Ovary (tissue), 9 donors: Measurements from ENCODE around the gene TMEM115. TPM values are rescaled to one million over a fixed set of nuclear protein-coding genes. Genes with fewer than 3 reads are reported as not detected.

Source experiments
- DNase-seq, 5 donors: peaks; one replicate each; pipeline ENCODE4 v3.0.0-alpha.2; 2019 to 2020
- H3K27ac ChIP-seq, 2 donors: fragments of 200-600 bp; one replicate each; pipeline versions ENCODE4 v1.5.1 to v1.8.0; 2019 to 2022
- H3K27me3 ChIP-seq: fragments of 200-600 bp; one replicate; pipeline ENCODE4 v1.8.0; 2022
- H3K36me3 ChIP-seq: fragments of 200-600 bp; sonication (generic); one replicate; pipeline ENCODE4 v1.5.1; 2019
- H3K4me1 ChIP-seq: one replicate; pipeline ENCODE4 v1.8.1; 2013; ENCODE audit warnings: mild to moderate bottlenecking, moderate library complexity; ENCODE audit not compliant: insufficient read depth
- H3K4me3 ChIP-seq: fragments of 200-600 bp; sonication (generic); one replicate; pipeline ENCODE4 v1.5.1; 2017
- H3K9me3 ChIP-seq, 2 donors: fragments of 200-600 bp in 1 of 2; sonication (generic) in 1 of 2; one replicate each; pipeline versions ENCODE4 v1.5.1 to v1.8.1; 2013 to 2019; ENCODE audit warnings: mild to moderate bottlenecking in 1 of 2, moderate library complexity in 1 of 2
- EP300 ChIP-seq: sonication (generic); formaldehyde crosslinking; IDR thresholded peaks from one replicate; pipeline ENCODE4 v1.6.1; 2017; ENCODE audit warnings: antibody characterized with exemption
- POLR2A ChIP-seq: fragments of 450-650 bp; IDR thresholded peaks from one replicate; pipeline ENCODE4 v1.6.1; 2017; ENCODE audit warnings: antibody characterized with exemption, mild to moderate bottlenecking, moderate library complexity
- WGBS, 3 donors: extraction: QIAGEN DNeasy Blood & Tissue Kit in 1 of 3; methylation state at CpG; one replicate each; pipeline versions ENCODE4 v1.1.5 to v1.1.7; 2013 to 2017; 5-methylcytosine and 5-hydroxymethylcytosine counted together
- intact Hi-C, 4 donors: fragments of 100-400 bp; cut with DNase I; formaldehyde crosslinking; loops; one replicate each; pipeline versions ENCODE4 v1.11.0 to v1.15.1; 2022 to 2023
- polyA plus RNA-seq, 2 donors: library from polyadenylated mRNA; stranded (reverse); fragments of 200-250 nt in 1 of 2; fragments of 350-450 nt in 1 of 2; fragmentation: Illumina TruSeq in 1 of 2; extraction: RNeasy Lipid Tissue Mini Kit (QIAGEN cat#74804) in 1 of 2; gene quantifications; one replicate each; pipeline ENCODE4 v1.2.3, GENCODE V29; 2013 to 2014
- total RNA-seq, 7 donors: library from RNA; depleted of rRNA in 2 of 7; stranded (reverse); fragments of >200 nt in 2 of 7; fragmentation: NEBNext Ultra II Directional in 3 of 7; extraction: Animal tissue kit (Norgen Biotek cat#: 25700) in 3 of 7; gene quantifications; one replicate each; pipeline versions ENCODE4 v1.1.0 to v1.2.4, GENCODE V29; 2016 to 2023
- TF ChIP-seq, protein P1 (sequence below), 3 donors: fragments of 450-650 bp in 2 of 3; fragments of 200-600 bp in 1 of 3; IDR thresholded peaks; one replicate each; pipeline versions ENCODE4 v1.5.1 to v1.8.0; 2016 to 2022; ENCODE audit warnings: antibody characterized with exemption in 3 of 3, mild to moderate bottlenecking in 1 of 3
- donor health status: DM: no; HTN: no; CAD: no; lungs with moderate emphysema.
- donor health status: DM: no; HTN: no; CAD: no.
- donor health status: Bipolar disorder and iron deficiency.
- donor health status: DM: yes; HTN: yes; CAD: no.
- donor health status: DM: no; HTN: no; CAD: no.
- donor health status: DM: yes; HTN: yes; CAD: no.

TMEM115 gene
- total and polyA plus RNA-seq, 9 donors = 8.5 to 58.4 (median 36.9) TPM

DNA sequence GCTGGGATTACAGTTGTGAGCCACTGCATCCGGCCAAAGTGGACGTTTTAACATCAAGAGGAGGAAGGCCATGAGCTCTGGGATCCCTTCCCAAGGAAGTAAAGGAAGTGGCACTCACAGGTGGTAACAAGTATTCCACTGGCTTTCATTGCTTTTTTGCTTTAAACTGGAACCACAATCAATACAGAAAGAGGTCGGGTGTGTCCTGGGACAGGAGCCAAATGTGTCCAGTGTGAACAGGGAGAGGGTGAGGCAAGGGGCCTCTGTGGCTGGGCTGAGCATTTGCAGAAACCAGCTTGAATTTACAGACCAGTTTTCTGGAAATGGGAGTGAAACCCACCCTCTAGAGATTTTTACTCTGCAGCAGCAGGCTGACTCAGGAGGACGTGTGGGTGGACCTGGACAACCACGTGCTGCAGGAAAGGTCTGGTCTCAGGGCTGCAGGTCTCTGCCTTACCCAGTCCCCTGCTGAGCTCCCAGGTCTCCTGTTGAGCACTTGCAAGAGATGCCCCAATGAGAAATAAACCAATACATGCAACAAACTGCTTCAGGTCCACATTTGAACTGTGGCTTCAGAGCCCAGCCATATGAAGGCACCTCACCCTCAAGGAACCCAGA lies 42.8 kb upstream of the TMEM115 start:
- intact Hi-C loops = no loop called here
- no peaks in the 10 kb centered on the region for H3K36me3 ChIP-seq
- TF ChIP-seq, protein P1, sequence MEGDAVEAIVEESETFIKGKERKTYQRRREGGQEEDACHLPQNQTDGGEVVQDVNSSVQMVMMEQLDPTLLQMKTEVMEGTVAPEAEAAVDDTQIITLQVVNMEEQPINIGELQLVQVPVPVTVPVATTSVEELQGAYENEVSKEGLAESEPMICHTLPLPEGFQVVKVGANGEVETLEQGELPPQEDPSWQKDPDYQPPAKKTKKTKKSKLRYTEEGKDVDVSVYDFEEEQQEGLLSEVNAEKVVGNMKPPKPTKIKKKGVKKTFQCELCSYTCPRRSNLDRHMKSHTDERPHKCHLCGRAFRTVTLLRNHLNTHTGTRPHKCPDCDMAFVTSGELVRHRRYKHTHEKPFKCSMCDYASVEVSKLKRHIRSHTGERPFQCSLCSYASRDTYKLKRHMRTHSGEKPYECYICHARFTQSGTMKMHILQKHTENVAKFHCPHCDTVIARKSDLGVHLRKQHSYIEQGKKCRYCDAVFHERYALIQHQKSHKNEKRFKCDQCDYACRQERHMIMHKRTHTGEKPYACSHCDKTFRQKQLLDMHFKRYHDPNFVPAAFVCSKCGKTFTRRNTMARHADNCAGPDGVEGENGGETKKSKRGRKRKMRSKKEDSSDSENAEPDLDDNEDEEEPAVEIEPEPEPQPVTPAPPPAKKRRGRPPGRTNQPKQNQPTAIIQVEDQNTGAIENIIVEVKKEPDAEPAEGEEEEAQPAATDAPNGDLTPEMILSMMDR (IDR thresholded peaks at IDR 0.05) = no peak
- TF ChIP-seq POLR2A = no peak
- TF ChIP-seq EP300 = no peak
- H3K4me1 ChIP-seq = no peaks in the 10 kb centered on the region
- H3K27me3 ChIP-seq = no peaks in the 10 kb centered on the region
- H3K27ac ChIP-seq = no peak overlapping the region
- WGBS, 3 donors = 24 to 36% (median 28%) methylated on average over 5 of the region's 5 CpGs
- no peak for DNase-seq
- no peak overlapping the region for H3K4me3 ChIP-seq
- no peaks in the 10 kb centered on the region for H3K9me3 ChIP-seq

DNA sequence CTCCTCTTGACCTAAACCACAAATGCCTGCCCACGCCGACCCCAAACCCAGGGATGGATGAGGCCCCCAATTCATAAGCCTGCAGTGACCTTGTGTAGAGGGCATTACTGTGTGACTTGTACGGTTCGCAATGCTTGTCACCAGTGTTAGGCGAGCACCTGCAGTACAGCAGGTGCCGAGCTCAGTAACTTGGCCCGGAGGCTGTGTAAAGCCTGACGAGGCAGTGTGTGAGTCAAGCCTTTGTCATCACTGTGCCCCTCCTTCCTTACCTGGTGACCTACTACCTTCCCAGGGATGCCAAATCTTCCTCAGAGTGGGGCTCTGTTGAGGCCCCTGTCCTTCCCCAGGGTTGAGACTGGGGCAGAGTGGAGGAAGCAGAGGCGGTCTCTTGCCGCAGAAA lies 37.2 kb upstream of the TMEM115 start:
- H3K4me1 ChIP-seq = no peaks in the 10 kb centered on the region
- no peaks in the 10 kb centered on the region for H3K9me3 ChIP-seq
- TF ChIP-seq EP300 (no peak), POLR2A (no peak)
- TF ChIP-seq, protein P1 (IDR thresholded peaks at IDR 0.05) = no peak
- no peaks in the 10 kb centered on the region for H3K36me3 ChIP-seq
- H3K27me3 ChIP-seq = no peaks in the 10 kb centered on the region
- no peak overlapping the region for H3K4me3 ChIP-seq
- no peak for DNase-seq
- 87 to 94% (median 89%) methylated on average over 10 of the region's 10 CpGs for WGBS, 3 donors
- intact Hi-C loops = no loop called here
- no peak overlapping the region for H3K27ac ChIP-seq

DNA sequence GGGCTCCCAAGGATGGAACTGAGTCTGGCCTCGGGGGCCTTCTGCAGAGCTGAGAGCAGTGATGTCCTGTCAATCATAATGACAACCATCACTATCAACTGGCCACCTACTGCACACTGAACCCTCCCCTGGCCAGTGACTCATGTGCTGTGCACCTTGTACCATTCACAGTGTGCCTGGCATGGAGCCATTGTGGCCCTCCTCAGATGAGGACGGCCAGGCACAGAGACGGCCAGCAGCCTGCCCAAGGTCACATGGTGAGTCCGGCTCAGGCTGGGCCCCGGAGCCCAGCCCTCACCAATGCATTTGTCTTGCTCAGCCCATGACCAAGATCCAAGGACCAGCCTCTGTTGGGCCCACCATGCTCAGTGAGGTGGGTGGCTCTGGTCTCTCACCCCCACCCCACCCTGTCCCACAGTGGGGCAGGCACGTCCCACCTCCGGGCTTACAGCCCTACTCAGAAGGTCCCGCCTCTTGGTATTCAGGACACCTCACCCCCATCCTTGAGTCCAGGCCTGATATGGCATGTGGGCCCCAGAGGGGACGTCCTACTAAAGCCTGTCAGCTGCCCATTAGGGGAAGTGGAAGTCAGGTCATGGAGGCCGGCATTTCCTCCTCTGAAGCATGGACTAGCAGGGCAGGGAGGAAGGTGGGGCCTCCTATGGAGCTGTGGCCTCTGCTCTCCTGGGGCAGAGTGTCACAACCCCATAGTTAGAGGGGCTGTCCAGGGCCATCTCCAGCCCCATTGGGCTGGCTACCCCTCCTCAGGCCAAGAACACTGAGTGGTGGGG lies 35.9 kb upstream of the TMEM115 start:
- intact Hi-C loops = no loop called here
- TF ChIP-seq POLR2A = no peak
- TF ChIP-seq, protein P1 (IDR thresholded peaks at IDR 0.05) = no peak
- no peak for TF ChIP-seq EP300
- Histone ChIP-seq H3K9me3 (no peaks in the 10 kb centered on the region), H3K4me1 (peaks cover 1% of the 10 kb centered on the region), H3K27me3 (no peaks in the 10 kb centered on the region), H3K4me3 (no peak overlapping the region), H3K36me3 (no peaks in the 10 kb centered on the region), H3K27ac (no peak overlapping the region)
- no peak for DNase-seq
- WGBS, 3 donors = 77 to 84% (median 80%) methylated on average over 9 to 10 of the region's 10 CpGs

DNA sequence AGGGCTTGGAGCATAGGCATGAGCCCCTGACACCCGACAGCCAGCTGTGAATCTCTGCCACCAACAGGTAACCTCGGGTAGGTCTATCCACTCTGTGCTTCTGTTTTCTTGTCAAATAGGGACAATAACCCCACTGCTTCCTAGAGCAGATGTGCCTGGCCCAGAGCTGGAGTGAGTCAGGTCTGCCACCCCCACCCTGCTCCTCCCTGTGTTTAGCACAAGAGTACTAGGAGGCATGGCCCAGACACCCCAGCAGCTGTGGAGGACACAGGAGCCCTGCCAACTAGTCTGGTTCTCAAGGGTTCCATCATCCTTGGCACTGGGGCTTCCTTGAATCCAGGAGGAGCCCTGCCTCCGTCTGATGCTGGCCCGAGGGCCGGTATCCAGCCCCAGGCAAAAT lies 33.7 kb upstream of the TMEM115 start:
- intact Hi-C loops = no loop called here
- 83 to 93% (median 89%) methylated on average over 5 of the region's 5 CpGs for WGBS, 3 donors
- no peak overlapping the region for H3K27ac ChIP-seq
- no peak for DNase-seq
- no peaks in the 10 kb centered on the region for H3K9me3 ChIP-seq
- H3K27me3 ChIP-seq = no peaks in the 10 kb centered on the region
- peaks cover 1% of the 10 kb centered on the region for H3K4me1 ChIP-seq
- no peak overlapping the region for H3K4me3 ChIP-seq
- TF ChIP-seq, protein P1 (IDR thresholded peaks at IDR 0.05) = no peak
- TF ChIP-seq EP300 (no peak), POLR2A (no peak)
- no peaks in the 10 kb centered on the region for H3K36me3 ChIP-seq
